Adrenal gland (tissue), 5 donors: ENCODE measurements around the gene SH3RF2.

Source experiments
- POLR2A ChIP-seq, 2 donors: fragments of 450-650 bp; IDR thresholded peaks; one replicate each; pipeline ENCODE4 v1.6.1; 2017; ENCODE audit warnings: antibody characterized with exemption in 2 of 2, mild to moderate bottlenecking in 2 of 2, moderate library complexity in 1 of 2
- TF ChIP-seq, protein P1 (sequence below), 6 experiments: fragments of 450-650 bp in 4 of 6; fragments of 200-600 bp in 2 of 6; sonication (generic) in 1 of 6; IDR thresholded peaks; 1 replicate in 5 of 6; 2 replicates in 1 of 6; pipeline versions ENCODE4 v1.5.1 to v1.8.0; 2016 to 2021; ENCODE audit warnings: antibody characterized with exemption in 6 of 6, mild to moderate bottlenecking in 2 of 6, moderate library complexity in 1 of 6
- donor health status: DM: no; HTN: no; CAD: no.

GRCh38 chr5:146015001-146015400 lies 78.6 kb downstream of the SH3RF2 start:
- no peak for TF ChIP-seq POLR2A (IDR thresholded peaks at IDR 0.05)
- TF ChIP-seq, protein P1, sequence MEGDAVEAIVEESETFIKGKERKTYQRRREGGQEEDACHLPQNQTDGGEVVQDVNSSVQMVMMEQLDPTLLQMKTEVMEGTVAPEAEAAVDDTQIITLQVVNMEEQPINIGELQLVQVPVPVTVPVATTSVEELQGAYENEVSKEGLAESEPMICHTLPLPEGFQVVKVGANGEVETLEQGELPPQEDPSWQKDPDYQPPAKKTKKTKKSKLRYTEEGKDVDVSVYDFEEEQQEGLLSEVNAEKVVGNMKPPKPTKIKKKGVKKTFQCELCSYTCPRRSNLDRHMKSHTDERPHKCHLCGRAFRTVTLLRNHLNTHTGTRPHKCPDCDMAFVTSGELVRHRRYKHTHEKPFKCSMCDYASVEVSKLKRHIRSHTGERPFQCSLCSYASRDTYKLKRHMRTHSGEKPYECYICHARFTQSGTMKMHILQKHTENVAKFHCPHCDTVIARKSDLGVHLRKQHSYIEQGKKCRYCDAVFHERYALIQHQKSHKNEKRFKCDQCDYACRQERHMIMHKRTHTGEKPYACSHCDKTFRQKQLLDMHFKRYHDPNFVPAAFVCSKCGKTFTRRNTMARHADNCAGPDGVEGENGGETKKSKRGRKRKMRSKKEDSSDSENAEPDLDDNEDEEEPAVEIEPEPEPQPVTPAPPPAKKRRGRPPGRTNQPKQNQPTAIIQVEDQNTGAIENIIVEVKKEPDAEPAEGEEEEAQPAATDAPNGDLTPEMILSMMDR (IDR thresholded peaks at IDR 0.05), result no peak
